Right atrium auricular region (tissue), 2 donors: ENCODE data around the gene DISP2. TPM values are rescaled to one million over a fixed set of nuclear protein-coding genes. Genes with fewer than 3 reads are reported as not detected.

ENCODE experiments used
- DNase-seq: peaks from one replicate; pipeline ENCODE4 v3.0.0-alpha.2; 2019; ENCODE audit warnings: low spot score
- H3K27ac ChIP-seq, 2 donors: fragments of 200-600 bp; sonication (generic); 1 replicate in 1 of 2; 2 replicates in 1 of 2; pipeline ENCODE4 v1.5.1; 2016 to 2019
- H3K27me3 ChIP-seq, 2 donors: fragments of 200-600 bp; sonication (generic); one replicate each; pipeline versions ENCODE4 v1.5.1 to v1.6.0; 2017 to 2019
- H3K36me3 ChIP-seq: fragments of 200-600 bp; sonication (generic); one replicate; pipeline ENCODE4 v1.5.1; 2016
- H3K4me1 ChIP-seq, 2 donors: fragments of 200-600 bp; sonication (generic); one replicate each; pipeline versions ENCODE4 v1.5.1 to v1.6.0; 2017 to 2019
- H3K4me3 ChIP-seq, 2 donors: fragments of 200-600 bp; sonication (generic); 1 replicate in 1 of 2; 2 replicates in 1 of 2; pipeline ENCODE4 v1.5.1; 2017 to 2019; ENCODE audit warnings: mild to moderate bottlenecking in 1 of 2, moderate library complexity in 1 of 2
- H3K9me3 ChIP-seq, 2 donors: fragments of 200-600 bp; sonication (generic); one replicate each; pipeline ENCODE4 v1.5.1; 2019
- CTCF ChIP-seq, 2 donors: fragments of 200-600 bp; sonication (generic); IDR thresholded peaks; one replicate each; pipeline ENCODE4 v1.5.1; 2019; ENCODE audit warnings: antibody characterized with exemption in 2 of 2
- total RNA-seq, 2 donors: library from RNA; depleted of rRNA; stranded (reverse); fragments of >200 nt; gene quantifications; one replicate each; pipeline ENCODE4 v1.1.0, GENCODE V29; 2016

DISP2 gene
- total RNA-seq, 2 donors from 2014 or later = 0.11 to 0.20 TPM

- Histone ChIP-seq H3K4me1 (no peaks in the 10 kb centered on the region), H3K27ac (no peak overlapping the region), H3K9me3 (no peaks in the 10 kb centered on the region), H3K36me3 (no peaks in the 10 kb centered on the region), H3K27me3 (no peaks in the 10 kb centered on the region), H3K4me3 (no peak overlapping the region)
- no peak for TF ChIP-seq CTCF (IDR thresholded peaks at IDR 0.05)
- no peak for DNase-seq
Observed at GRCh38 chr15:40428185-40428584, 70.2 kb downstream of the DISP2 start.

Other genes with a start within 250 kb of the DISP2 start
- 1 to 10 TPM; 1.3 to 3.0 TPM for gene BMF, start 249.3 kb upstream of the DISP2 start, total RNA-seq
- gene BUB1B, start 197.2 kb upstream of the DISP2 start, total RNA-seq = 1 to 10 TPM in 1 of 2 donors, under 1 TPM in 1; 0.39 to 2.1 TPM
- 10 to 100 TPM; 15.3 to 32.5 TPM for gene PAK6, start 119.2 kb upstream of the DISP2 start, total RNA-seq
- 1 to 10 TPM in 1 of 2 donors, under 1 TPM in 1; 0.44 to 1.3 TPM for gene ANKRD63, start 75.2 kb upstream of the DISP2 start, total RNA-seq
- 1 to 10 TPM; 1.9 to 8.4 TPM for gene PLCB2, start 50.3 kb upstream of the DISP2 start, total RNA-seq
- 10 to 100 TPM; 45.5 to 48.9 TPM for gene INAFM2, start 34.5 kb upstream of the DISP2 start, total RNA-seq
- 10 to 100 TPM; 31.8 to 32.2 TPM for gene CCDC9B, start 17.3 kb upstream of the DISP2 start, total RNA-seq
- not detected for gene PHGR1, start 7.2 kb upstream of the DISP2 start, total RNA-seq
- 10 to 100 TPM in 1 of 2 donors, 1 to 10 TPM in 1; 8.4 to 12.9 TPM for gene KNSTRN, start 24.5 kb downstream of the DISP2 start, total RNA-seq
- gene IVD, start 47.6 kb downstream of the DISP2 start, total RNA-seq = 10 to 100 TPM; 49.1 to 65.3 TPM
- 10 to 100 TPM; 11.6 to 19.2 TPM for gene BAHD1, start 82.7 kb downstream of the DISP2 start, total RNA-seq
- 10 to 100 TPM; 13.2 to 14.2 TPM for gene CHST14, start 112.8 kb downstream of the DISP2 start, total RNA-seq
- 10 to 100 TPM; 18.7 to 30.2 TPM for gene CCDC32, start 206.8 kb downstream of the DISP2 start, total RNA-seq
- gene RPUSD2, start 211.1 kb downstream of the DISP2 start, total RNA-seq = 1 to 10 TPM; 5.6 to 8.5 TPM
- gene KNL1, start 236.0 kb downstream of the DISP2 start, total RNA-seq = 1 to 10 TPM in 1 of 2 donors, under 1 TPM in 1; 0.51 to 4.6 TPM